Activated B cell treated with CpG ODN at 0.5 μM for 24 hours (primary cell): Measurements from ENCODE around the gene MME. TPM values are rescaled to one million over a fixed set of nuclear protein-coding genes. Genes with fewer than 3 reads are reported as not detected.

Experiments
- ATAC-seq: fragments of 200-7000 bp; cut with Tn5 transposase; one replicate; pipeline ENCODE4 v1.10.0; 2021; ENCODE audit warnings: low read depth, mild to moderate bottlenecking, moderate library complexity
- CTCF ChIA-PET: fragments of 350-600 bp; sonication (Branson Sonifier 250); formaldehyde crosslinking; loops from one replicate; lab custom pipeline; 2021; ENCODE audit warnings: antibody characterized with exemption; lab: Charles Lee
- POLR2A ChIA-PET: fragments of 350-600 bp; sonication (Branson Sonifier 250); formaldehyde crosslinking; loops from one replicate; lab custom pipeline; 2021; ENCODE audit warnings: antibody characterized with exemption; lab: Charles Lee
- DNase-seq: peaks from one replicate; pipeline ENCODE4 v3.0.0; 2022
- H3K27ac Mint-ChIP-seq: one replicate; pipeline ENCODE4 v1.8.0; 2020; ENCODE audit warnings: mixed read lengths
- H3K27me3 Mint-ChIP-seq: one replicate; pipeline ENCODE4 v1.8.0; 2021; ENCODE audit warnings: mixed read lengths
- H3K36me3 Mint-ChIP-seq: one replicate; pipeline ENCODE4 v1.8.0; 2021; ENCODE audit warnings: low read depth, mixed read lengths
- H3K4me1 Mint-ChIP-seq: one replicate; pipeline ENCODE4 v1.8.0; 2021; ENCODE audit warnings: mixed read lengths
- H3K4me3 Mint-ChIP-seq: one replicate; pipeline ENCODE4 v1.8.0; 2020; ENCODE audit warnings: mild to moderate bottlenecking, mixed read lengths
- H3K9me3 Mint-ChIP-seq: one replicate; pipeline ENCODE4 v1.8.0; 2020; ENCODE audit warnings: mixed read lengths
- intact Hi-C: fragments of 100-400 bp; cut with micrococcal nuclease; formaldehyde crosslinking; loops from one replicate; pipeline ENCODE4 v1.15.1; 2024
- total RNA-seq: library from RNA; stranded (reverse); gene quantifications from 2 replicates; pipeline ENCODE4 v1.2.3, GENCODE V29; 2022
- TF ChIP-seq, protein P1 (sequence below): fragments of 200-600 bp; IDR thresholded peaks from one replicate; pipeline ENCODE4 v1.8.0; 2022; ENCODE audit warnings: antibody characterized with exemption, mild to moderate bottlenecking

Gene MME
- total RNA-seq, 1 donor from 2014 or later: 3.4 TPM

DNA sequence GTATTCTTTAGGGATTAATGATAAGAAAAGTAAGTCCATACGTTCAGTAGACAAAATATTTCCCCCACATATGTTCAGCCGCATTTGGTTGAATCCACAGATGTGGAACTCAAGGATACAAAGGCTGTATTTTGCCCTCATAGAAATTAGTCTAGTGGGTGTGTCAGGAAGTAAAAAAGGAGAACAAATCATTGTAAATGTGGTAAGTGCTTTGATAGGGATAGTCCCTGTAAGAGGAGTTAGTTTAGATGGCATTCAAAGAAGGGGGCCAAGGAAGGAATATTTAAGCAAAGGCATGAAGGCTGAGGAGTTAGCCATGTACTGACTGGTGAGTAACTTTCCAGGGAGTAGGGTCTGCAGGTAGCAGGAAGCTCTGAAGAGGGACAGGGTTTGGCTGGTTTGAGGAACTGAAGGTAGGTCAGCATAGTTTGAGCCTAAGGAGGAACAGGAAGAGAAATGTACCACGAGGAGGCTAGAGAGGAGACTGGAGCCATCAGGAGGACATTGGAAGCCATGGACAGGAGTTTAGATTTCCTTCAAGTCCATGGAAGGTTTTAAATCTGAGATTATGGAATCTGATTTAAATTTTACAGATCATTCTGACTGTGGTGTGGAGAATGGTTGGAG, 98.8 kb downstream of the MME start:
- H3K4me1 Mint-ChIP-seq: peaks cover 17% of the 10 kb centered on the region
- ChIA-PET CTCF (no interaction called here), POLR2A (no interaction called here)
- ATAC-seq (no peak), DNase-seq (no peak)
- intact Hi-C loops: no loop called here
- TF ChIP-seq, protein P1, sequence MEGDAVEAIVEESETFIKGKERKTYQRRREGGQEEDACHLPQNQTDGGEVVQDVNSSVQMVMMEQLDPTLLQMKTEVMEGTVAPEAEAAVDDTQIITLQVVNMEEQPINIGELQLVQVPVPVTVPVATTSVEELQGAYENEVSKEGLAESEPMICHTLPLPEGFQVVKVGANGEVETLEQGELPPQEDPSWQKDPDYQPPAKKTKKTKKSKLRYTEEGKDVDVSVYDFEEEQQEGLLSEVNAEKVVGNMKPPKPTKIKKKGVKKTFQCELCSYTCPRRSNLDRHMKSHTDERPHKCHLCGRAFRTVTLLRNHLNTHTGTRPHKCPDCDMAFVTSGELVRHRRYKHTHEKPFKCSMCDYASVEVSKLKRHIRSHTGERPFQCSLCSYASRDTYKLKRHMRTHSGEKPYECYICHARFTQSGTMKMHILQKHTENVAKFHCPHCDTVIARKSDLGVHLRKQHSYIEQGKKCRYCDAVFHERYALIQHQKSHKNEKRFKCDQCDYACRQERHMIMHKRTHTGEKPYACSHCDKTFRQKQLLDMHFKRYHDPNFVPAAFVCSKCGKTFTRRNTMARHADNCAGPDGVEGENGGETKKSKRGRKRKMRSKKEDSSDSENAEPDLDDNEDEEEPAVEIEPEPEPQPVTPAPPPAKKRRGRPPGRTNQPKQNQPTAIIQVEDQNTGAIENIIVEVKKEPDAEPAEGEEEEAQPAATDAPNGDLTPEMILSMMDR: no peak
- H3K27ac Mint-ChIP-seq: peak overlapping the region; percentile 36
- no peaks in the 10 kb centered on the region for H3K27me3 Mint-ChIP-seq
- no peaks in the 10 kb centered on the region for H3K36me3 Mint-ChIP-seq
- H3K4me3 Mint-ChIP-seq: no peak overlapping the region
- H3K9me3 Mint-ChIP-seq: no peaks in the 10 kb centered on the region

DNA sequence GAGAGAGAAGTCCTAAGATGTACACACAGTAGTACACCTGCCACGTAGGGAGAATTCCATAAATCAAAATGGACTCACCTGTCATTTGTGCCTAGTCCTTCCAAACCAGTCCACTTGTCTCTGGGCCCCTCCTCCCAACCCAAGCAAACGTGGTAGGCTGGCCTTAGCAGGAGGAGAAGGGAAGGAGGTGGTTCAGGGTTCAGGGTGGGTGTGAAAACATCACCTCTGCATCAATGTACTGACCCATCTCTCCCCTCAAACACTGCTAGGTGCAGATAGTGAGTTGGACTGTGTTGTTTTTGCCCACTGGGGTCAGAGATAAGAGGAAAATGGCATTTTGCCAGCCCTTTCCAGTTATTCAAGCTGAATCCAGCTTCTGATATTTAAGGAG, 99.3 kb downstream of the MME start:
- Mint-ChIP-seq H3K4me3 (no peak overlapping the region), H3K27ac (no peak overlapping the region)
- ATAC-seq: no peak

DNA sequence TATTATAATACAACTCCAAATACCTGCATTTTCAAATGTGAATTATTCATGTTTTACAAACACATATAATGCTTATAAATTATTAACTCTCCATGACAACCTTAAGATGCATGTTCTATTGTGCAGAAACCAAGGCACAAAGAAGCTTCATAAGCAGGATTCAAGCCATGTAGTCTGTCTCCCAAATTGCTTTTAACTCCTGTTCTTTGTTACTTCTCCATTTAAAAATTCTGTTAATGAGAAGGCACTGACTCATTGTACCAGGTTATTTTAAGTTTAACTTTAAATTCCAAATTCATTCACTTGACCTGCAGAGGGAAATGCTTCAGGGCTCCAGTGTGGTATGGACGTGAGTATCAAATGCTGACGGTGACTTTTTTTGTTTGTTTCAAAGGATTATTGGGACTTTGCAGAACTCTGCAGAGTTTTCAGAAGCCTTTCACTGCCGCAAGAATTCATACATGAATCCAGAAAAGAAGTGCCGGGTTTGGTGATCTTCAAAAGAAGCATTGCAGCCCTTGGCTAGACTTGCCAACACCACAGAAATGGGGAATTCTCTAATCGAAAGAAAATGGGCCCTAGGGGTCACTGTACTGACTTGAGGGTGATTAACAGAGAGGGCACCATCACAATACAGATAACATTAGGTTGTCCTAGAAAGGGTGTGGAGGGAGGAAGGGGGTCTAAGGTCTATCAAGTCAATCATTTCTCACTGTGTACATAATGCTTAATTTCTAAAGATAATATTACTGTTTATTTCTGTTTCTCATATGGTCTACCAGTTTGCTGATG, 100.0 kb downstream of the MME start:
- TF ChIP-seq, protein P1: no peak
- H3K27me3 Mint-ChIP-seq: no peaks in the 10 kb centered on the region
- DNase-seq (no peak), ATAC-seq (no peak)
- H3K36me3 Mint-ChIP-seq: no peaks in the 10 kb centered on the region
- H3K27ac Mint-ChIP-seq: no peak overlapping the region
- H3K9me3 Mint-ChIP-seq: no peaks in the 10 kb centered on the region
- POLR2A ChIA-PET: no interaction called here
- intact Hi-C loops: no loop called here
- H3K4me1 Mint-ChIP-seq: peaks cover 27% of the 10 kb centered on the region
- H3K4me3 Mint-ChIP-seq: no peak overlapping the region
- CTCF ChIA-PET: no interaction called here

More for the DNA sequence above, 99.3 kb downstream of the MME start:
- Mint-ChIP-seq H3K9me3 (no peaks in the 10 kb centered on the region), H3K27me3 (no peaks in the 10 kb centered on the region), H3K4me1 (peaks cover 22% of the 10 kb centered on the region), H3K36me3 (no peaks in the 10 kb centered on the region)
- TF ChIP-seq, protein P1: no peak
- ChIA-PET POLR2A (no interaction called here), CTCF (no interaction called here)
- intact Hi-C loops: no loop called here
- no peak for DNase-seq

DNA sequence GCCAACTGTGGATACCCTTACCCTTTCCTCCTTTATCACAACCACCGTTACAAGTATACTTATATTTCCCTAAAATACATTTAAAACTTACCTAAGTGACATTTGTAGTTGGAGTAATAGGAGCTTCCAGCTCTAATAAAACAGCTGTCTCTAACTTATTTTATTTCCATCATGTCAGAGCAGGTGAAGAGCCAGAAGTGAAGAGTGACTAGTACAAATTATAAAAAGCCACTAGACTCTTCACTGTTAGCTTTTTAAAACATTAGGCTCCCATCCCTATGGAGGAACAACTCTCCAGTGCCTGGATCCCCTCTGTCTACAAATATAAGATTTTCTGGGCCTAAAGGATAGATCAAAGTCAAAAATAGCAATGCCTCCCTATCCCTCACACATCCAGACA, 102.3 kb downstream of the MME start:
- CTCF ChIA-PET: no interaction called here
- Mint-ChIP-seq H3K36me3 (no peaks in the 10 kb centered on the region), H3K4me1 (peaks cover 27% of the 10 kb centered on the region), H3K9me3 (no peaks in the 10 kb centered on the region), H3K4me3 (no peak overlapping the region), H3K27ac (no peak overlapping the region), H3K27me3 (no peaks in the 10 kb centered on the region)
- intact Hi-C loops: no loop called here
- ATAC-seq: no peak
- DNase-seq: no peak
- TF ChIP-seq, protein P1: no peak
- POLR2A ChIA-PET: no interaction called here

DNA sequence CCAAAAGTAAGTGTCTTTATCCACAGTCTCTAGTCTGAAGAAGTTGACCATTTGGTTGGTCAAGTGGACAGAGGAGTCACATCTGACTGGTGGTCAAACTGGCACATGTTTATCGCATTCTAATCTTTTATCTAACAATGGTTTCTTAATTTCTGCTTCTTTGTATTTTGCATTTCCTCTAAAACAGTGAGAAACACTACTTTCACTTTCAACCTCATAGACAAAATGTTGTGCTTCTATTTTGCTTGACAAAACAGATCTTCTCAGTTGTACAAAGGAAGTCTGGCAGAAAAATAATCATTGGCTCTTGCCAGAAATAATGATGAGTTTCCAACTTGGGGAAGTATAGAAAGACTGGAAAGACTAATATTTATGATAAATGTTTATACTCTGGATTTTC, 103.9 kb downstream of the MME start:
- CTCF ChIA-PET: no interaction called here
- no peak for ATAC-seq
- Mint-ChIP-seq H3K27ac (peak overlapping the region; percentile 67), H3K4me1 (peaks cover 21% of the 10 kb centered on the region), H3K4me3 (peak overlapping the region; percentile 44), H3K36me3 (no peaks in the 10 kb centered on the region), H3K9me3 (no peaks in the 10 kb centered on the region), H3K27me3 (no peaks in the 10 kb centered on the region)
- intact Hi-C loops: no loop called here
- TF ChIP-seq, protein P1: no peak
- POLR2A ChIA-PET: no interaction called here
- DNase-seq: no peak
